ENCODE results near the gene CLIP1.

The CLIP1 gene

DNA sequence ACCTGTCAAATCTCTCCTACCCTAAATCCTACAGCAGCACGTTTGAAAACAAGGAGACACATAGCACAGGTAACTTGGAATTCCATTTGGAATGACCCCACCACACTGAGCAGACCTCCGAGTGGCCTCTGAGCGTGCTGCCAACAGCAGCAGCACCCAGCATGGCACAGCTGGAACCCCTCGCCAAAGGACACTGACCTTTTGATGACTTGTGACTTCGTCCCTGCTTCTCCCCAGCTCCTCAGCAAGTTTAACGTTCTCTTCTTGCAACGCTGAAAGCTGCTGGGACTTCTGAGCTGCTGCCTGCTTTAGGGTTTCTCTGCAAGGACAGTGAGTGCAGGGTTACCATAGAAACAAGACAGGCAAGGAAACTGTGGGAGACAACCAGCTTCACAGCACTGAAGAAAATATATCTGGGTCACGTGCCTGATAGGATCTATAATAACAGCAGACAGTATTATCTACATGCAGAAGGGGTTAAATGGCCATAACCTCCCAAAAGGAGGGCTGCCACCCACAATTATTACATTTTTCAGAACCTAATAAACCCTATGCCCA, 112.8 kb downstream of the CLIP1 start:
- Histone ChIP-seq H3K79me2 (ENCODE audit: insufficient read depth, low read length) (no peaks in the 10 kb centered on the region), H3K4me2 (ENCODE audit: low read length) (no peak overlapping the region), H3K36me3 (ENCODE audit: insufficient read depth, low read length) (no peaks in the 10 kb centered on the region), H3K27ac (ENCODE audit: low read depth, low read length, poor library complexity, severe bottlenecking) (no peak overlapping the region), H3K4me1 (ENCODE audit: insufficient read depth, low read length, severe bottlenecking) (peaks cover 21% of the 10 kb centered on the region), H3K9me3 (ENCODE audit: low read length) (no peaks in the 10 kb centered on the region), H3K27me3 (ENCODE audit: insufficient read depth, low read length) (no peaks in the 10 kb centered on the region), H2AFZ (ENCODE audit: low read length) (no peak overlapping the region), H3F3A (ENCODE audit: insufficient read depth, low read length) (no peaks in the 10 kb centered on the region), H3K9me2 (ENCODE audit: low read depth, low read length) (no peaks in the 10 kb centered on the region), H3K4me3 (ENCODE audit: low read depth, low read length, poor library complexity, severe bottlenecking) (no peak overlapping the region), H4K20me1 (ENCODE audit: insufficient read depth, low read length) (no peaks in the 10 kb centered on the region), H3K9ac (ENCODE audit: low read length) (no peak overlapping the region)
- no peak for TF ChIP-seq CTCF (IDR thresholded peaks at IDR 0.05; ENCODE audit: low read length)

DNA sequence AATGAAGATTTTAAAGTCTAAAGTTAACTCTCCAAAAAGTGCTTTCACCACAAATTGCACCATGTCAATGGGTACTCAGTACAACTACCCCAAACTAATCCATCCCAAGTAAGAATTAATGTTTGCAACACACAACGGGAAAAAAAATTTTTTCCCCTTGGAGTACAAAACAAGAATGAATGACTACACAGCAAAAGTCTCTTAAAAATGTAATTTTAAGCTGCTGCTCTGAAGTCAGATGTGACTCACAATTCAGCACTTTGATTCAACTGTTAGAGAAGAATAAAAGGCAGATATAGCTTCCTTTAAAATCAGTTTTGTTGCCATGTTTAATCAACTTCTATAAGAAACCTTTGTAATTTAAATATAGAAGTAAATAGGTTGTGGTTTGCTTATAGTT, 113.7 kb downstream of the CLIP1 start:
- no peak overlapping the region for H2AFZ ChIP-seq (ENCODE audit: low read length)
- H3K9ac ChIP-seq (ENCODE audit: low read length), result no peak overlapping the region
- H3K79me2 ChIP-seq (ENCODE audit: insufficient read depth, low read length), result no peaks in the 10 kb centered on the region
- no peak overlapping the region for H3K4me2 ChIP-seq (ENCODE audit: low read length)
- H3F3A ChIP-seq (ENCODE audit: insufficient read depth, low read length), result no peaks in the 10 kb centered on the region
- H3K4me1 ChIP-seq (ENCODE audit: insufficient read depth, low read length, severe bottlenecking), result peaks cover 21% of the 10 kb centered on the region
- no peak overlapping the region for H3K4me3 ChIP-seq (ENCODE audit: low read depth, low read length, poor library complexity, severe bottlenecking)
- H3K9me2 ChIP-seq (ENCODE audit: low read depth, low read length), result no peaks in the 10 kb centered on the region
- no peaks in the 10 kb centered on the region for H4K20me1 ChIP-seq (ENCODE audit: insufficient read depth, low read length)
- TF ChIP-seq CTCF (IDR thresholded peaks at IDR 0.05; ENCODE audit: low read length) (no peak), EZH2 (IDR thresholded peaks at IDR 0.05; ENCODE audit: borderline replicate concordance, low read length) (no peak)
- H3K27ac ChIP-seq (ENCODE audit: low read depth, low read length, poor library complexity, severe bottlenecking), result no peak overlapping the region
- no peaks in the 10 kb centered on the region for H3K36me3 ChIP-seq (ENCODE audit: insufficient read depth, low read length)
- H3K27me3 ChIP-seq (ENCODE audit: insufficient read depth, low read length), result no peaks in the 10 kb centered on the region
- no peaks in the 10 kb centered on the region for H3K9me3 ChIP-seq (ENCODE audit: low read length)

DNA sequence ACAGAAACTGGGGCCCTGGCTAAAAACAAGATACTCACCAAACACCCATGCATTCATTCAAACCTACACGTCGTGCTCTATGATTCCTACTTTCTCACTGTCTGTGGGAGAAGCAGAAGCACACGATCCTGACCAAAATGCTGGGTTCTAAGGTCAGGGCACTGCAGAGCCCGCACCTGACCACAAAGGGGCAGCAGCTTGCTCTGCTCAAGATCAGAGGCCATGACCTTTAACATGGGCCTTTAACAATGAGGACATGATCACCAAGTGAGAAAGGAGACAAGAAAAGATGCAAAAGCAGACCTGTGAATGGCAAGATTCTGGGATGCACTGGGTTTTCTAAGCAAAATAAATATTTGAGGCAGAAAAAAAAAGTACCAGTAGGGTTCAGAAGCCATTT, 116.1 kb downstream of the CLIP1 start:
- peaks cover 12% of the 10 kb centered on the region for H3K4me1 ChIP-seq (ENCODE audit: insufficient read depth, low read length, severe bottlenecking)
- H3K27me3 ChIP-seq (ENCODE audit: insufficient read depth, low read length), result no peaks in the 10 kb centered on the region
- no peaks in the 10 kb centered on the region for H3K9me3 ChIP-seq (ENCODE audit: low read length)
- no peak overlapping the region for H3K9ac ChIP-seq (ENCODE audit: low read length)
- no peaks in the 10 kb centered on the region for H4K20me1 ChIP-seq (ENCODE audit: insufficient read depth, low read length)
- no peaks in the 10 kb centered on the region for H3K36me3 ChIP-seq (ENCODE audit: insufficient read depth, low read length)
- H2AFZ ChIP-seq (ENCODE audit: low read length), result no peak overlapping the region
- H3K9me2 ChIP-seq (ENCODE audit: low read depth, low read length), result no peaks in the 10 kb centered on the region
- H3K27ac ChIP-seq (ENCODE audit: low read depth, low read length, poor library complexity, severe bottlenecking), result no peak overlapping the region
- no peak overlapping the region for H3K4me3 ChIP-seq (ENCODE audit: low read depth, low read length, poor library complexity, severe bottlenecking)
- H3F3A ChIP-seq (ENCODE audit: insufficient read depth, low read length), result no peaks in the 10 kb centered on the region
- no peak for TF ChIP-seq EZH2 (IDR thresholded peaks at IDR 0.05; ENCODE audit: borderline replicate concordance, low read length)
- TF ChIP-seq CTCF (IDR thresholded peaks at IDR 0.05; ENCODE audit: low read length), result peak; percentile 64
- H3K79me2 ChIP-seq (ENCODE audit: insufficient read depth, low read length), result no peaks in the 10 kb centered on the region
- no peak overlapping the region for H3K4me2 ChIP-seq (ENCODE audit: low read length)
